T-helper 1 cell treated with Interleukin-12 subunit alpha and Interleukin-12 subunit beta and Interleukin-4 antibody, amounts not matched to agents 30 ng/mL and 1 ng/mL, for 36 hours (primary cell): ENCODE data around the gene TBC1D22A. TPM values are rescaled to one million over a fixed set of nuclear protein-coding genes. Genes with fewer than 3 reads are reported as not detected.

ENCODE experiments used
- intact Hi-C: fragments of 100-400 bp; cut with micrococcal nuclease; formaldehyde crosslinking; loops from one replicate; pipeline ENCODE4 v1.15.1; 2024
- total RNA-seq: library from RNA; stranded (reverse); gene quantifications from 2 replicates; pipeline ENCODE4 v1.2.3, GENCODE V29; 2022

The TBC1D22A gene
- total RNA-seq, 1 donor from 2014 or later = 39.3 TPM

- intact Hi-C loops = no loop called here
Measured at GRCh38 chr22:47052236-47053012, 290.0 kb downstream of the TBC1D22A start.

GRCh38 chr22:47053013-47053725, 290.7 kb downstream of the TBC1D22A start:
- intact Hi-C loops = no loop called here

GRCh38 chr22:47053726-47054141, 291.3 kb downstream of the TBC1D22A start:
- intact Hi-C loops = no loop called here

DNA sequence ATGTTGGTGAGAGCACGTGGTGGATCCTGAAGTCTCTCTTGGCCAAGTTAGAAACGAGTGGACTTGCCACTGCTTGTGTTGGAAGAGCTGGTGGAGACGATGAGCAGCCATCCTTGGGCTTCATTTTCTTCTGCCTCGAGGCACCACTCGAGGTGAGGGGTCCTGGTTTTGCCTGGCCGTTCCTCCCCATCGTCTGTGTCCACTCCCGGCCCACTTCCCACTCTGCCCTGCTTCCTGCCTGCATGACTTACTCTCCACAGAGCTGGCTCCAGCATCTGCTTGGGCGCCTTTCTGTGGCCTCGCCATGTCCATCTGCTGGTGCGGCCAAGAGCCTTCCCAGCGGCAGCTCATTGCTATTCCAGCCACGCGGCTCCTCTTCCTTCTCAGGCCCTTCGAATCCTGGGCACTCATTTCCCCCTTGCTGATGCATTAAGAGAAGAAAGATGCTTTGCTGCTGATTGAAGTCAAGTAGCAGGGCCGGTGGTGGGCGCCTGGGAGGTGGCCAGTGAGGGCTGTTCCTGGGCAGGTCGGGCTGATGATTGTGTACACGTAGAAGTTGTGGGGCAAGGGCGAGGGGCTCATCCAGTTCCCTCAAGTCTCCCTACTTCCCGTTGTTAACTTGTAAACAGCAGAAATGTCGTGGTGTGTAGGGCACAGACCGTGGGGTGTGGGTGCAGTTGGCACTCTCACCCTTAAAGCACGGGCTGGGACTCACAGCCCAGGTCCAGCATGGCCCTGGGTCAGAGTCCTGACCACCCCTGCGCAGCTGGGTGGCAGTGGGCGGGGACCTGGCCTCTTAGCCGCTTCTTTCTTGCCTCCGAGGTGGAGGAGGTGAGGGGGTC, 292.0 kb downstream of the TBC1D22A start:
- intact Hi-C loops = no loop called here

DNA sequence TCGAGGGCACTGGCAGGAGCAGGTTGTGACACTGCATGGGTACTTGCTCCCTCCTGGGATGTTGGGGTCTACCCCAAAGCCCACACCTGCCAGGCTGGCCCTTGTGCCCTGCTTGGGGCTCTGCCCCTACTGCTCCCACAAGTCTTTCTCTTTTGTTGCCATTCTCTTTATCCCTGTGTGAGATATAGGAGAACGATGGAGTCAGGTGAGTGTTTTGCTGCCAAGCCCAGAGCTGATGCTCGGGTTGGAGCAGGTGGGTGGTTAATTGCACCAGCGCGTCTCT, 292.6 kb downstream of the TBC1D22A start:
- intact Hi-C loops = no loop called here

GRCh38 chr22:47055461-47055860, 293.0 kb downstream of the TBC1D22A start:
- intact Hi-C loops = no loop called here

GRCh38 chr22:47055921-47056320, 293.5 kb downstream of the TBC1D22A start:
- intact Hi-C loops = no loop called here

GRCh38 chr22:47056361-47056760, 293.9 kb downstream of the TBC1D22A start:
- intact Hi-C loops = no loop called here

DNA sequence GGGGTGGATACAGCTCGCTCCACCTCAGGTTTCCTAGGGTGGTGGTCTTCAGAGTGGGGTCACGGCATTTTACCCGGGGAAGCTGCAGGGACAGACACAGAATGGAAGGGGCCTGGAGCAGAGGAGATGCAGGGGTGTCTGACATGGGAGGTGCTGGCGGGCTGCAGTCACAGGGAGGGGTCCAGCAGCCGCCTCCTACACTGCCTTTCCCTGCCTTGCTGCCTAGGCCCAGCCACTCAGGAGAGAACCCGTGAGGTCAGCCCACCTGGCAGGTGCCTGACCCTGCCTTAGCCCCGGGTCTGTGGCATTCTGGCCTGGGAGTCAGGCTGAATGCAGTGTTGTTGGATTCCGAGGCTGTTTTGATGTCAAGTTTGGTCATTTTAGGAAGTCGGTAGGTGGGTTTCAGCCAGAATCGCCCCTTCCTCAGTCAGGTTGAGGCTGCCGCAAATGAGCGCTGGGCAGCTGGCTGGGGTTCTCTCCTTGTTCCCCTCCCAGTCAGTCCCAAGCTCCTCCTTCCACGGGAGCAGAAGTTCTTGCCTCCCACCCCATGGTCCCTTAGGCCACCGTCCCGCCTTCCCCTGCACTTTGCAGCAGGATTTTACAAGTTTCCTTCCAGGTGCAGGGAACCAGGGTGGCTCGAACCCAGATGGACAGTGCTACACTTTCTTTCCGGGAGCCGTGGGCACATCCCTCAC, 294.5 kb downstream of the TBC1D22A start:
- intact Hi-C loops = no loop called here

- intact Hi-C loops = no loop called here
Measured at GRCh38 chr22:47057916-47058585, 295.6 kb downstream of the TBC1D22A start.

- intact Hi-C loops = no loop called here
Measured at GRCh38 chr22:47059076-47059475, 296.6 kb downstream of the TBC1D22A start.

- intact Hi-C loops = no loop called here
Measured at GRCh38 chr22:47059701-47060161, 297.3 kb downstream of the TBC1D22A start.

DNA sequence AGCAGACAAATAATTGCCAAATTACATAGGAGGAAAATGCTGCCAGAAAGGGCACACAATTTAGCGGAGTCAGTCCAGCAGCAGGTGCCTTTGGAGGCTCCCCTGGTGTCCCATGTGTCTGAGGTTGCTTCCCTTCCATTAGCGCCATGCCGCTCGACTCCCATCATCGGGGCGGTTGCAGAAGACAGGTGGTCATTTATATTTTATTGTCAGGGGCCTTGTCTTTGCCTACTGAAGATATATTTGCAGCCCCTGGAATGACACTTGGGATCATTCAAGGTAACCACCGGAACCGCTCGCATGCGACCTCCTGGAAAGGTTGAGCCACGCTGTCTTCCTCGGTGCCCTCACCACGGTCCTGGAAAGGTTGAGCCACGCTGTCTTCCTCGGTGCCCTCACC, 298.3 kb downstream of the TBC1D22A start:
- intact Hi-C loops = no loop called here

GRCh38 chr22:47061226-47061625, 298.8 kb downstream of the TBC1D22A start:
- intact Hi-C loops = no loop called here

DNA sequence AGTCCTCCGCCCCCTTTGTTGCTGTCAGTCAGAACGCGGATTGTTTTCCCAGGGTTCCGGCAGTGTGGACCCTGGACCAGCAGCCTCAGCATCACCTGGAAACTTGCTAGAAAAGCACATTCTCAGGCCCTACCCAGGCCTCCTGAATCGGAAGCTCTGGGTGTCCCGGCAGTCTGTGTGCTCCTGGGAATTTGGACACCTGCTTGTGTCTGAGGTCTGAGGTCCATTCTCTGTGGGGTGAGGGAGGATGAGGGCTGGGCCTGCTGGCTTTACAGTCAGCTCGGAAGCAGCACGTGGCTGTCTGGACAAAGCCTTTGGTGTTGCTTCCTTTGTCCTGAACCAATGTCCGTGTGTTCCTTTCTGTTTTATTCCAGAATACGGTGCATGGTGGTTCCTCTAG, 299.7 kb downstream of the TBC1D22A start:
- intact Hi-C loops = no loop called here

DNA sequence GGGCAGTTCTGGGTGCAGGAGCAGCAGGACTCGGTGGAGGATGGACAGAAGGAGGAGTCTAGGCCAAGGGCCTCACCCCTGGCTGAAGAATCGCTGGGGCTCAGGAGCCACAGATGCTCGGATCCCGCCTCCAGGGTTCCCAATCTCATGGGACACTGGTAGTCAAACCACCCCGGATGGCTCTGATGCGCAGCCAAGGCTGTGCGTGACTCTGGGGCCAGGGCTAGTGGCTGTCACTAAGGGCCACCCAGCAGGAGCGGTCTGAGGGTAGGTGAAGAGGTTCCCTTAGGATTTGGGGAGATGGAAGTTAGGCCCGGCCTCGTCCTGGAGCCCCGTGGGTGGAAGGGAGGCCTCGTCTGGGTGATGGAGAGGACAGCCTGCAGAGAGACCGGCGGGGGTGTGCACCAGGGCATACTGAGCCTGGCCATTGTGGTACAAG, 300.6 kb downstream of the TBC1D22A start:
- intact Hi-C loops = no loop called here

DNA sequence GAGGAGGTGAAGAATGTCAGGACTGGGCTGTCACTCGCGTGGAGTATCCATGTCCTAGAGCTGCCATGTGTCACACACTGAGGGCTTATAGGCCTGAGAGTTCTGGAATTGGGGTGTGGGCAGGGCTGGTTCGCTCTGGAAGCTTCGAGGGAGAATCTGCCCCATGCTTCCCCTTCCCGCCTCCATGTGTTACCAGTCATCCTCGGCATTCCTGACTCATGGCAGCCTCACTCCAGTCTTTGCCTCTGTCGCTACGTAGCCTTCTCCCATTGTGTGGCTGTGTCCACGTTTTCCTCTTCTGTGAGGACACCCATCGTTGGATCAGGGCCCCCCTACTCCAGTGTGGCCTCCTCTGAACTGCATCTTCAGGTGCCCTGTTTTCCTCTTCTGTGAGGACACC, 301.2 kb downstream of the TBC1D22A start:
- intact Hi-C loops = no loop called here

- intact Hi-C loops = no loop called here
Measured at GRCh38 chr22:47064016-47064415, 301.6 kb downstream of the TBC1D22A start.

- intact Hi-C loops = no loop called here
Measured at GRCh38 chr22:47064416-47064815, 302.0 kb downstream of the TBC1D22A start.

DNA sequence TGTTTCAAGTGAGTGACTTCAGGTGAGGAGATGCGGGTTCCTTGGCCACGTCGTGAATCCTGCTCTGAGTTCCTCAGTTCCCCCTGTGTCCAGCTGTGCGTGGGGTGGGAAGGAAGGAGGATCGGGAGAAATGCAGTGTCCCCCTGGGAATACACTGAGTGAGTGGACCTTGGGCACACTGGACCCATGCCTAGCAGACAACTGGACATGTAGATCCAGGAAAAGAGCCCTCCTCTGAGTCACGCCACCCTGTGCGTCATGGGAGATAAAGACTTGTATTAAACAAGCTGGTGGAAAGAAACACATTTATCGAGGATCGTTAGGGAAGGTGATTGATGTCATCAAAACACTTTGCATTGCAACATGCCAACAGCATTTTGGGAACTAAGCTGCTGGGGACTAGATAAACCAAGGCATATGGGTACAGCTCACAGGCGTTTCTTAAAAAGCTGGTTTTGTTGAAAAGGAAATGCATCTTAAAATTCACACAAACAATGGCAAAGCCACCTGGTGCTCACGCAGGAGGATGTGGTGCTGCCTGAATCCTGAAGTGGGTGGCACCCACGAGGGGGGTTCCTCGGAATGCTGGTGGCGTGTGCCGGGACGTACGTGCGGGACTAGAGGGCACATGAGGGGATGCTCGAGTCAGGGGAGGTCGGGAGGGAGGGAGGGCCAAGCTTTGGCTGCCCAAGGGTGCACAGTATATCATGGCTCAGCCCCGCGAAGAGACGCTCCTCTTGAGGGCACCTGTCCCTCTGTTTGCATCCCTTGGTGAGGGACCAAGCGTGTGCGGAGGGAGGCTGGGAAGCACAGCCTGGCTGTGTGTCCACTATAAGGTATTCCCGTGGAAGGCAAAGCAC, 303.5 kb downstream of the TBC1D22A start:
- intact Hi-C loops = no loop called here
